GM12865 (cell line): ENCODE results near the gene TRPM7.
A peak's percentile ranks its signal among the peaks of the same experiment; 100 is the strongest.

ENCODE experiments used
- DNase-seq: peaks from one replicate; pipeline ENCODE4 v3.0.0; 2010; ENCODE audit warnings: low read depth
- H3K4me3 ChIP-seq: 2 replicates; pipeline ENCODE4 v1.5.1; 2011; ENCODE audit warnings: mild to moderate bottlenecking, low read depth, low read length, control low read depth
- TF ChIP-seq, protein P1 (sequence below): IDR thresholded peaks from 2 replicates; pipeline ENCODE4 v1.5.1; 2011; ENCODE audit warnings: low read length, control low read depth, low read depth, inconsistent platforms; ENCODE audit not compliant: insufficient read depth; ENCODE audit errors: missing control alignments

Gene TRPM7

DNA sequence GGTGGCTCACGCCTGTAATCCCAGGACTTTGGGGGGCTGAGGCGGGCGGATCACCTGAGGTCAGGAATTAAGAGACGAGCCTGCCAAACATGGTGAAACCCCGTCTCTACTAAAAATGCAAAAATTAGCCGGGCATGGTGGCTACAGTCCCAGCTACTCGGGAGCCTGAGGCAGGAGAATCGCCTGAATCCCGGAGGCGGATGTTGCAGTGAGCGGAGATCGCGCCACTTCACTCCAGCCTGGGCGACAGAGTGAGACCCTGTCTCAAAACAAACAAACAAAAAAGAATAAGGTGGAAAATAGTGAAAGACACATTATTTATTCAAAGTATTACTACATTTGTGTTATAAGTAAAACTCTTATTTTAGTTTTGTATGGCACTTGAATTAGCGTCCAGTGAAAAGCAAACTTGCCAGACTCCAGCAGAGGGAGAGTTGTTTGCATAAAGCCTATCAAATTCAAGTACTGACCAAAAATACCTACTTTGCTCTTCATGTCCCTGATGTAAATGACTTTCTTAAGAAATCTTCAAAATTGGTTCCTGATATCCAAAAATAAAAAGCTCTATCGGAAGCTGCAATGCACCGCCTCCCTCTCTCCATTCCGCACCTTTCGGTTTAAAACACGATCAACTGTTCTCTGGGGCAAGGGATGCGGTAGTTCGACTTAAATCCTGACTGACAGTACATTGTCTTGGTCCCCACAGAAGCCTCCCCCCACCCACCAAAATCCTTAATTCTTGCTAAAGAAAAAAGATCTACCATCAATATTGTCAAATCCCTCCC, 1.2 kb downstream of the TRPM7 start:
- peak; percentile 2 for DNase-seq
- H3K4me3 ChIP-seq: peak overlapping the region; percentile 83
- TF ChIP-seq, protein P1, sequence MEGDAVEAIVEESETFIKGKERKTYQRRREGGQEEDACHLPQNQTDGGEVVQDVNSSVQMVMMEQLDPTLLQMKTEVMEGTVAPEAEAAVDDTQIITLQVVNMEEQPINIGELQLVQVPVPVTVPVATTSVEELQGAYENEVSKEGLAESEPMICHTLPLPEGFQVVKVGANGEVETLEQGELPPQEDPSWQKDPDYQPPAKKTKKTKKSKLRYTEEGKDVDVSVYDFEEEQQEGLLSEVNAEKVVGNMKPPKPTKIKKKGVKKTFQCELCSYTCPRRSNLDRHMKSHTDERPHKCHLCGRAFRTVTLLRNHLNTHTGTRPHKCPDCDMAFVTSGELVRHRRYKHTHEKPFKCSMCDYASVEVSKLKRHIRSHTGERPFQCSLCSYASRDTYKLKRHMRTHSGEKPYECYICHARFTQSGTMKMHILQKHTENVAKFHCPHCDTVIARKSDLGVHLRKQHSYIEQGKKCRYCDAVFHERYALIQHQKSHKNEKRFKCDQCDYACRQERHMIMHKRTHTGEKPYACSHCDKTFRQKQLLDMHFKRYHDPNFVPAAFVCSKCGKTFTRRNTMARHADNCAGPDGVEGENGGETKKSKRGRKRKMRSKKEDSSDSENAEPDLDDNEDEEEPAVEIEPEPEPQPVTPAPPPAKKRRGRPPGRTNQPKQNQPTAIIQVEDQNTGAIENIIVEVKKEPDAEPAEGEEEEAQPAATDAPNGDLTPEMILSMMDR: no peak

DNA sequence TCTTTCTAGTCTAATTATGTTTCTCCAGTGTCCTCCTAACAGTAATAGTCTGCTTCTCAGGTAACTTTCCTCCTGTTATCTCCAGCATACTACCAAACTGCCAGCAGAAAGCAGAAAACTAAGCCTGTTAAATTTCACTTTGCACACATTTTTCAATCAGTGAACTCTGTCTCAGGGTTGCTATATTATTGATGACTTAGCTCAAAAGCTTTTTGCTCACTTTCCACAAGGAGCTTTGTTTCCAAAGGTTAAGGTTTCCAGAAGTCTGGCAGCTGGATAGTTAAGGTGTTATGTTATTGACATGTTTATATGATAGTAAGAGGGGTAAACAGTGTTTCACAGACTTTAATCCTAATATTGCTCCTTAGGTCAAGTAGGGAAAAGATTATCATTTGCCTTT, 5.1 kb downstream of the TRPM7 start:
- no peak overlapping the region for H3K4me3 ChIP-seq
- no peak for DNase-seq
- TF ChIP-seq, protein P1: no peak

DNA sequence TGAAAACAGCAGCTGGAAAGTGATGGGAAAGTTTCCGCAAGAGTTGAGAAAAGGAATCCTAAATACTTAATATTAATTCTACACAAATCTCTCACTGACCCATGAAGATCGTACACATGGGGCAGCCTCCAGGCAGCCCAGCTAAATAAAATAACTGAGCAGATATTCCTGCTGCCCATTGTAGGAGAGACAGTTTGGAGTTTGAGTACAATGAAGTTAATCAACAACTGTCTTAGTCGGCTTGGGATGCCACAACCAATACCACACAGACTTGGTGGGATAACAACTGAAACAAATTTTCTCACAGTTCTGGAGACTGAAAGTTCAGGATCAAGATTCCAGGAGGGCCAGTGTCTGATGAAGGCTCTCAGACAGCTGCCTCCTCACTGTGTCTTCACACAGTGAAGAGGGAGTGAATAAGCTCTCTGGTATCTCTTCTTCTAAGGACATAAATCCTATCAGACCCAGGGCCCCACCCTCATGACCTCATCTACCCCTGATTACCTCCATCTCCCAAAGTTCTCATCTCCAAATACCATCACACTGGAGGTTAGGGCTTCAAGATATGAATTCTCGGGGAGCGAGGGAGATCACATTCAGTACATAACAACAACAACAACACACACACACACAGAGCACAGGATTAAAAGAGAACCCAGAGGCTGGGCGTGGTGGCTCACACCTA, 9.7 kb downstream of the TRPM7 start:
- DNase-seq: no peak
- H3K4me3 ChIP-seq: no peak overlapping the region
- TF ChIP-seq, protein P1: no peak

DNA sequence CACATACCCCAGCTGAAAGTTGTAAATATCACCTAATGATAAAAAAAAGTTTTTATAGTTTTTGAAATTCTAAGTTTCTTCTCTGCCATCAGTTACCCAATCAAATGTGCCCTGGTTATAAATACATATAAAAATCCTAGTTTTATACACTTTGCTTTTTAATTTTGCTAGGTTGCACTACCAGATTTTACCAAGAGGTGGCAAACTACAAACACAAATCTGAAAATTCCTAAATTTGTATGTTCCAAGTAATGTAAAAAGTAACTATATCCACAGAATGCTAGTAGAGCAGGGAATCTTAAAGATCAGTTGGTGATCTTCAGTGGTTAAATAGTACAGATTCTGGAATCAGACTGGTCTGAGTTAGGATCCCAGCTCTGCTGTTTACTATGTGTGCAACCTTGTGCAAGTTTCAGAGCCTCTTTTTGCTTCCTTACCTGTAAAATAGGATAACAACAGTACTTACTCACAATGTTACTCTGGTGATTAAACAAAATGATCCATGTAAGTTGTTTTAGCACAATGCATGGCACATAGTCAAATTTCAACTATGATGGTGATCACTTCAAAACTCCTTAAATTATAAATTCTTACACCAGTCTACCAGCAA, 11.0 kb downstream of the TRPM7 start:
- TF ChIP-seq, protein P1: peak; percentile 42
- H3K4me3 ChIP-seq: no peak overlapping the region
- peak; percentile 21 for DNase-seq

DNA sequence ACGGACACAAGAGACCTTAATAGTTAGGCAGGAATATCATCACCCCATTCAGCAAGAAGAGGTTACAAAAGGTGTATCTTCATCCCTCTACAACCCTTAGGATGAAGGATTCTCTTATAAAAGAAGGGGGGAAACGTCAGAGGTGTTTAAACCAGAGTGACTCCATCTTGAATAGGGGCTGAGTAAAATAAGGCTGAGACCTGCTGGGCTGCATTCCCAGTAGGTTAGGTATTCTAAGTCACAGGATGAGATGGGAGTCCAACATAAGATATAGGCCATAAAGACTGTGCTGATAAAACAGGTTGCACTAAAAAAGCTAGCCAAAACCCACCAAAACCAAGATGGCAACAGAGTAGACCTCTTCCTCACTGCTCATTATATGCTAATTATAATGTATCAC, 16.5 kb downstream of the TRPM7 start:
- H3K4me3 ChIP-seq: no peak overlapping the region
- no peak for DNase-seq
- TF ChIP-seq, protein P1: no peak

DNA sequence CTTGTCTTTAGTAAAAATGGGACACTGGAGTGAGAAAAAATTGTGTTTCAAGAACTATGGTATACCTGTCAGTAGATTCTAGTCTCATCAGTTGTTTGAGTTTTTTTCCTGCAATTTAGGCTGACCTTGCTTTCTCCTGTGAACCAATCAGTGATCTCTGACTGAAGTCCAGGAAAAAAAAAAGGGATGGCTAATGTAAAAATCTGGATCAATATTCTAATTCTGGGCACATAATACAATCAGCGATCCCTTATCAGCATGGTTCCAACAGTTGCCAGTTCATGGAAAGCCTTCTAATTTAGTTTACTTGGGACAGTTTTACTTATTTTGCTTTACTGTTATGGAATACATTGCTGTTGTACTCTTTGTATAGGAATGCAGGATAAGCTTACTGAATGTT, 17.0 kb downstream of the TRPM7 start:
- DNase-seq: no peak
- TF ChIP-seq, protein P1: no peak
- H3K4me3 ChIP-seq: no peak overlapping the region
